Endometrial microvascular endothelial cells (primary cell): ENCODE results near the gene AUTS2. TPM values are rescaled to one million over a fixed set of nuclear protein-coding genes. Genes with fewer than 3 reads are reported as not detected.

ENCODE experiments used
- in situ Hi-C: cut with HindIII; loops from 2 replicates; pipeline ENCODE4 v1.10.0; 2017; ENCODE audit warnings: low sequenced_read_pairs, low pct_unique_long_range_greater_than_20kb; ENCODE audit errors: inconsistent ontology term
- total RNA-seq: library from RNA; depleted of rRNA; stranded (reverse); fragments of >200 nt; gene quantifications from one replicate; pipeline ENCODE4 v1.2.3, GENCODE V29; 2015; ENCODE audit errors: inconsistent ontology term

Gene AUTS2
- total RNA-seq, 1 donor from 2014 or later: 0.09 TPM

DNA sequence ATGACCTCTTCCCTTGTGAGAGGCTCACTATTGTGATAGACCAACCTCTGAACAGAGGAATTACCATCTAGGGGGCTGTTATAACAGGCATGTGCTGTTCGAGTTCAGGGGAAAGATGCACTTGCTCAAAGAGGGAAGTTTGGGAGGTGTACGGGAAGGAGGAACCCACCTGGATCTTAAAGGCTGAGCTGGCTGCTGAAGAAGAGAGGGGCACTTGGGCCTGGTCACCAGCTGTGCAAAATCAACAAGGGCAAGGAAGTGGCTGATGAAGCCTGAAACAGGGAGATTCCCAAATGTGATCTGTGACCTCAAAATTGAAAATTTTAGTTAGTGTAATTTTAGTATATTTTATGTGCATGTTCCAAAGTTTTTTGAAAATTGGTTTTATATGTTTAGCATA, 407.2 kb downstream of the AUTS2 start:
- in situ Hi-C loops: no loop called here

DNA sequence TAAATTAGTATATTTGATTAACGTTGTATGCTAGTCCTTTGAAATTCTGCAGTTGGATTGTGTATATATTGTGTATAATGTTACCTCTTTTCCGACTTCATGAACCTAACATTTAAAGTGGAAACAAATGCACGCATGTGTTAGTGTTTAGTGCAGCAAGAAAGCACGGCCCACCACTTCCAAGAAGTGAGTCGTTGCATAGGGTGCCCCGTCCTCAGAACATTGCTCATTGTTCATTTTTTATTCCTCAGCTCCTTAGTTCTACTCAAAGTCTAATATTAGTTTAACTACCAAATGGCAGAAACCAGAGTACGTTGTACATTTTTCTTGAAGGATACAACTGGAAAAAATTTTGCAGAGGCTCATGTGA, 407.6 kb downstream of the AUTS2 start:
- in situ Hi-C loops: no loop called here

DNA sequence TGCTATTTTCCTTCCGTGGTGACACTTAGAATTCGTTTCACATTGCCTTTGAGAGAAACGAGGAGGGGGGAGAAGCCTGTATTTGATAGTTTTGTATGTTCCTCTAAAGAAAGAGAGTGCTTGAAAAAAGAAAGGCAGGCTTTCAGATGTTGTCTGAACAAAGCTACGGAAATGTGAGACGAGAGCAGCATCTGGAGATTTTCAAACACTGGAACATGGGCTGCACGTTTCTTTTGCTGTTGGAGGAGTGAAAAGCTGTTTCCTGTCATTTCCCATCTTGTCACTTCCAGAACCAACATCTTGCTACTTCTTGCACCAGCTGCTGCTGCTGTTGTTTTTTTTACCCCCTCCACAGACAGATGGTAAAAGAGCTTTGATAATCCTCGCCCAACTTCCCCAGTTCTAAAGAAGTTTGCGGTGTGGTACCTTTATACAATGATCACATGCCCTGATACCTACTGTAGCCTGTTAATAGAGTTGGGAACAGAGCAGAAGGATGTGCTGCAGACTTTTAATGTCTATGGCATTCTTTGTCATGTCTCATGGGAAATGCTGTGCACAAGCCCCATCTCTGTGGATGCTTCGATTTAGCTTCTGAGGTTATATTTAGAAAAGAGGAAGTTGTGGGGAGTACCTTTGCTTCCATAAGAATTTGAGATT, 408.1 kb downstream of the AUTS2 start:
- in situ Hi-C loops: no loop called here

DNA sequence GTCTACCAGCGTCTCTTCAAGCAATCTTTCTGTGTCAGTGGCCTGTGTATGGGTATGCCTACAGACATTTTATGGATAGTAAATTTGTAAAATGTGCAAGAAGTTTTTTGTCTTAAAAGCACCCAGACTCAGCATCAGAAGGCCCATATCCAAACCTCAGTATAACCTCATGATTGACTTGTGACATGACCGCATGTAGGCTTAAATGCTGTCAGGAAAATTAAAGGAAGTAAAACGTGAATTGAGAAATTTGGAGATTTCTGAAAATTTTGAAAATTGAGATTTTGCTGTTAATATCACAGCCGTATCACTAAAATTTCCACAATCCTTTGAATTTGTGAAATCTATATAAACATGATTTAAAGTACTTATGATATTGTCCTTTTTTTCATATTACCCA, 410.2 kb downstream of the AUTS2 start:
- in situ Hi-C loops: no loop called here

DNA sequence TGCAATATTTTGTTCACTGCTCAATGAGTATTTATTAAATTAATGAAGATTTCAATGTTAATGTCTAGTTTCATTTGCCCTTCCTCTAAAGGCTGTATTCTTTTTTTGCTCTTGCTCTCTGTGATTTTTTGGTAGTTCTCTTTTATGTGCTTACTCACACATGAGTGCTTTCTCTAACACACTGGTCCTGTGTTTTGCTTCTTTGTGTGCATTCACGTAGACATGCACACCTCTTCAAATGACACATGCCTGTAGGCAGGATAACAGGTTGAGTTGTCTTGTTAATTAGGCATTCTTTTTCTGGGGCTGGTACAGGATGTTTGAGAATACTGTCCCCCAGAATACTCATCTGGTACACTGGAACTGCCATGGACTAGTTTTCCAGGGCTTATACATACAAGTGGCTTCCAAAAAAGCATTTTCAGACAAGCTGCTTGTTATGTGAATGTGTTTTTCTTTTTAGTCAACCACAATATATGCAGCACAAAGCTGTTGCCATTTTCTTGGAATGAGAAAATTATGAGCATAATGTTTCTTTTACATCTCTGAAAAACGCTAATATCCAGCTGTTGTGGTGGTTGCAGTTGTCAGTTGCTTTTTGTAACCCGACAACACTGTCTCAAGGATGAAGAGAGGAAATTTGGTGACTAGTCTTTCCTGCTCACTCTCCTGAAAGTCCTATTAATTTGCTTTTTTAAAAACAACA, 416.4 kb downstream of the AUTS2 start:
- in situ Hi-C loops: no loop called here

DNA sequence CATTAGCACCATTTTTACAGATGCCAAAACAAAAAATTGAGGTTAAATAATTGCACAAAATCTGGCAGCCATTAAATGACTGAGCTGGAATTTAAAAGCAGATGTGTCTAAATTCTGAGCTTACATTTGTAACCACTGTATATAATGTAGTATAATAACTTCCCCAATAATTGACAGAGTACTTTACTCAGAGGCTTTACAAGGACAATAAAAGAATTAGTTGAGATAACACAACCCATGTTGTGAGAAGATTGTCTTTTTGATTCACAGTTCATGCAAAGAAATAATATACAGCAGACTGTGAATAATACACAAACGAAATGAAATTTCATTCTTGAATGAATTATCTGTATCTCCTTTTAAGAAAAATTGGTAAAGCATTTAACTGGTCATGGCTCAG, 417.1 kb downstream of the AUTS2 start:
- in situ Hi-C loops: no loop called here

DNA sequence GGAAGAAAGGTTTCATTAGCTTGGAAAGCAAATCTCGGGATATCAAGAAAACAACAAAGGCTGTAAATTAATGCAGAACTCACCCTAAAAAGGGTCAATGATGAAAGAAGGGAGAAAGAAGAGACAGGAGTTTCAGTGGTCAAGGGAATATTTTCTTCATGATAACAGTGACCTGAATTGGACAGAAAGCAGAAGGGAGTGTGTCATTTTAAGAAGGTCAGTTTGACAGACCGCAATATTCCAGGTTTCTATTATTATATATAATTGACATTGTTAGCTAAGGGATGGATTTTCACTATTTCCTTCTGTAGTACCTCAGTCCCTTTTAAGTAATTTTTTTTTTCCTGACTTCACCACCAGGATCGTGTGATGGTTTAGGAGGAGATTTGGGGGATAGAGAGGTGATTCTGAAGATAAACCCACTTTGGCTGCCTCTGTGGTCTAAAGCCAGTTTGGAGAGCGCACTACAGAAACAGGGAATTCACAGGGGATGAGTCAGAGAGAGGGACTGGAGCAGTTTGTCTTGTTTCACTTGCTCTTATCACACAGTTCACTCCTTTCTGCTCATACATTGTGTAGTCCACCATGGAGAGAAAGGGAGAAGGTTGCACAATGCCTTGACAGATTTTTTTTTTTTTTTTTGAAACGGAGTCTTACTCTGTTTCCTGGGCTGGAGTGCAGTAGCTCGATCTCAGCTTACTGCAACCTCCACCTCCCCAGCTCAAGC, 417.9 kb downstream of the AUTS2 start:
- in situ Hi-C loops: no loop called here

DNA sequence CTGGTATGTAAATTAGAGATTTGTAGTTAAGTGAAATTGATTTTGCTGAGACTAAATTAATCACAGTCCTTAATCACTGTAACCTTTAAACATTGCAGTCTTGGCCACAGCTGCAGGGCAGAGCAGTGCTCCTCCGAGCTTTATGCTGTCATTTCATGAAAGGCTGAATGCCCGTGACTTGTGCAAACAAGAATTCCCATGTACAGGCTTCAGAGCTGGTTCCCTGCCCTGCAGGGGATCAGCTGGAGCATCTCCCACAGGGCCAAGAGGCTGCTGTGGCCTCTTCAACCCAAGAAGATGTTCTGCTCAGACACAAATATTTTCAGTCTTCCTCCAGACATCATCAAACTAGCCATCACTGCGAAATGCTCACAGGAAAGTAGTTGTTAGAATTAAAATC, 419.1 kb downstream of the AUTS2 start:
- in situ Hi-C loops: no loop called here

DNA sequence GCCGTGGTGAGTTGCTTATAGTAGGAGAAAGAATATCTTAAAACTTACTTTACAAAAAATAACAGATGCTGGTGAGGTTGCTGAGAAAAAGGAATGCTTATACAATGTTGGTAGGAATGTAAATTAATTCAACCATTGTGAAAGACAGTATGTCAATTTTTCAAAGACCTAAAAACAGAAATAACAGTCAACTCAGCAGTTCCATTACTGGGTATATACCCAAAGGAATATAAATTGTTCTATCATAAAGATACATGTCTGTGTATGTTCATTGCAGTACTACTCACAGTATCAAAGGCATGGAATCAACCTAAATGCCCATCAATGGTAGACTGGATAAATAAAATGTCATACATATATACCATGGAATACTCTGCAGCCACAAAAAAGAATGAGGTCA, 420.4 kb downstream of the AUTS2 start:
- in situ Hi-C loops: no loop called here

DNA sequence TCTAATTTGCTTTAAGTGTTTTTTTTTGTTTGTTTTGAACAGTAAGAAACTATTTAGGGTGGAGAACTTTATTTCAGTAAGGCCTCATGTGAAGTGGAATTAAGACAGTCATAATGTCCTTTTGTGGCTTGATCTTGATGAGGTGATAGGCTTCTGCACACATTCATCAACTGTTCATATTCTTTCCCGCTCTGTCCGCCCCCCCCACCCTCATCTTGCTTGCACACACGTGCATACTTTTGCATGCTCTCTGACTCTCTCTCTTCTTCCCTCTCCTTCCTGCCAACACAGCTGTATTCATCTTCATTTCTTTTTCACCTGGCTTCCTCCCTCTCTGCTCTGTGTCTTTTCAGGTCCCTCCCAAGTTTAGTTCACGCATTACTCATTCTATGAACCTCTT, 429.6 kb downstream of the AUTS2 start:
- in situ Hi-C loops: no loop called here

DNA sequence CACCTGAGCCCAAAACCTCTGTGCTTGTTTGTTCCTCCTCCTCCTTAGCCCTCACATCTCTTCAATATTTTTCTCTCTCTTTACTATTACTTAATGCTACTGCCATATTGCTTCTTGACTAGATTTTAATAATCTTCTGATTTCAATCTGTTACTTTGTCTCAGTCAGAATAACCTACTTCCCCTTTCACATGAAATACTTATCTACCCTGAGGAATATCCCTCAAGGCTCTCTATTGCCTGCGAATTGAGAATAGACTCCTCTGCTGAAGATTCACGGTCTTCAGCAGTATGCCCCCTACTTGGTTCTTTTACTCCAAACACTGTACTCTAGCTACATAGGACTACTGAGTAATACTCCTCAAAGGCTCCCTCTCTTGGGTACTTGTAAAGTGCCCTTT, 430.3 kb downstream of the AUTS2 start:
- in situ Hi-C loops: no loop called here

DNA sequence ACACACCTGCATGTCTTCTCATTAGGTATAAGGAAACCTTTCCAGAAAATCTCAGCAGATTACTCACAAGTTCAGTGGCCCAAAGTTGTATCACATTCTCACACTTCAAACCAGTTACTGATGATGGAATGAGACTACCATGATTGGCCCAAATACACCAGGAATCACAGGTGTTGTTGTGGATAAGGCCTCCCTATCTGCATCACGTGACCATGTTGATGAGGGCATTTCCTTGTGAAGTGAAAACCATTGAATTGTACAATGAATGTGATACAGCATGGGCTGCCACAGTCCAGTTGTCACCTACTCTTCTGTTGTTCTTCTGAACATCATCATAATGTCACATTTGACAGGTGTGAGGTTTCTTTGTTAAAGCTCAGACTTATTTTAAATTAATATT, 431.7 kb downstream of the AUTS2 start:
- in situ Hi-C loops: no loop called here

DNA sequence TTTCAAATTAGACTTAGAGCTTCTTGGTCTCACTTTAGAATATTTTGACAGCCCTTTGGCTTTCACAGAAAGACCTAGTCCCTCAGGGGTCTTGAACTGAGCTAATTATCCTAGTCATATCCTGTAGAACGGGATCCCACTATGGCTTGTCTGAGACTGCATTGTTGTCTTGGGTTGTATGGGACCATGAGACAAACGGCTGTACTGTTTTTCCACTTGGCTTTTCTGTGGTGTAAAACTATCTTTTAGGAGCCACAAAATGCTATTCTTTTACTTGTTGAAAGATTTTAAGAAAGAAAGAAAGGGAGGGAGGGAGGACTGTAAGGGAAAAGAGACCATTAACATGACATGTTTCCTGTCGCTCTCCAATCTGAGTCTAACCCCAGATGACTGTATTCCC, 432.5 kb downstream of the AUTS2 start:
- in situ Hi-C loops: no loop called here

DNA sequence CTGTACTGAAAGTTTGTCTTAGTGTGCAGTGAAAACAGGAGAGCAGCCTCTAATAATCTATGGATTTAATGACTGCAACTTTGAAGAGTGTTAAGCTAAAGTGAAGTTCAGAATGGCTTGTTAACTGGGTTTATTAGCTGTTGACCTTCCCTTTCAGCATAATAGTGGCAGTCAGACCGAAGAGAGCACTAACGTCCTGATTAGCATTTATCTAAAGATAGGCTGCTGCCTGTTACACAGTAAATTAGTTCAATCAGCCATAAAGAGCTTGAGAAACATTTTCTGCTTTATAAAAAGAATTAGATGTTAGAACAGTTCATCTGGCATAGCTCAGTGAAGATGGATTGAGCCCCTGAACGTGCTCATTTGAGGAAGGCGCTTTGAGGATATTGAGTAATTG, 433.0 kb downstream of the AUTS2 start:
- in situ Hi-C loops: no loop called here

DNA sequence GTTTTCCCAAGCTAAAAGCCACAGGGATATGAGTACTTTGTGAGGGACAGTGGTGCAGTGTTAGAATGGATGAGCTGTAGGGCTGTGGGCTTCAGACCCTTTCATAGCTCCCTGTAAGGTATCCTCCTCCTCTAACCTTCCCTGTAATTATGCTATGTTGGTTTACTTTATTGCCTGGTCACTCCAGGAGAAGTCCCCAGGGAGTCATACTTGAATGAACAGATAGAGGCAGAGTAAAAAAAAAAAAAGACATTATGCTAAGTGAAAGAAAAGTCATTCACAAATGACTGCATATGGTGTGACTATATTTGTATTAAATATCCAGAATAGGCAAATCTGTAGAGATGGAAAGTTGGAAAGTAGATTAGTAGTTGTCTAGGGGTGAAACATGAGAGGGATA, 434.4 kb downstream of the AUTS2 start:
- in situ Hi-C loops: no loop called here

DNA sequence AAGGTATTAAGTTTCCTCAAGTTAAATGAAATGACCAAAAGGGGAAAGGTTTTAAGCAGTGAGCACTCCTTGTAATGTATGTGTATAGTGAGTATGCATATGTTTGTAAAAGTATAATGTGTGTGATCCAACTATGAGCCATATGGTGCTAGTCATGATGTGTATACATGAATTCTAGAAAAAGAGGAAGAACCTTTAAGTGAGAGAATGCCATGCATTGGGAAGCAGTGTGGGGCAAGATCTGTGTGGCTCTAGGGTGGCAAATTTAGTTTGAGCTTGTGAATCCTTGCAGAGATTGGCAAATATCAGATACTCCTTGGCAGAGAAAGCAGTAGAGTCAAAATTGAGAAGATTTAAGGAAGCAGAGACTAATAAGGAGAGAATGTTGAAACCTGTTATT, 435.0 kb downstream of the AUTS2 start:
- in situ Hi-C loops: no loop called here

DNA sequence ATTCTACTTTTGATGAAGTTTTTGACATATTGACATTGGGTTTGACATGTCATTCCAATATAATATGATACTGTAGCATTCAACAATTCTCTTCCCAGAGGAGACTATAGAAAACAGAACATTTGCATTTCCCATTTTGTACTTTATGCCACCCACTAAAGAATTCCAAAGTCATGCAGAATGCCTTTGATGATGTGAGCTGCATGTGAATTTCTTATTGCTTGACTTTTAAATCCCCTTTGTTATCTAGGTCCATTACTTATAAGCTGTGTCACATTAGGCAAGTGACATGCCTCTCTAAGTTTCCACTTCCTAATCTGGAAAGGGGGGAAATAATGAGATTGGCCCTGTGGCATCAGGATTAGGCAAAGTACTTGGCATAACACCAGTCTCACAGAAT, 436.7 kb downstream of the AUTS2 start:
- in situ Hi-C loops: no loop called here

DNA sequence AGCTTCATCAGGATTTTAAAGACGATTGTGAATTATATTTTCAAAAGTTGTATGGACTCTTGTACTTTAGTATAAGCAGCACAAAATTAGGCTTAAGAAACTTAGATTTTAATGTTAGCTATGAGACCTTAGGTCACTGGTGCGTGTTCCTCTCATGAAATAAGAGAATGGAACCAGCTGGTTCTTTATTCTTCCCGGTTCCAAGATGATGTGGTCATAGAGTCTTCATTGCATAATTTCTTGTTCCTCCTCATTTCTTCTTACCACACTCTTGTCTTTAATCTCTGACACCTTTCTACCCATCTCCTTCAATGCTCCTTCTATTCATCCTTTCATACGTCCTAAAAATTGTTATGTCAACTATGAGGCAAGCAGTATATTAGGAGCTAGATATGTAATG, 437.2 kb downstream of the AUTS2 start:
- in situ Hi-C loops: no loop called here

DNA sequence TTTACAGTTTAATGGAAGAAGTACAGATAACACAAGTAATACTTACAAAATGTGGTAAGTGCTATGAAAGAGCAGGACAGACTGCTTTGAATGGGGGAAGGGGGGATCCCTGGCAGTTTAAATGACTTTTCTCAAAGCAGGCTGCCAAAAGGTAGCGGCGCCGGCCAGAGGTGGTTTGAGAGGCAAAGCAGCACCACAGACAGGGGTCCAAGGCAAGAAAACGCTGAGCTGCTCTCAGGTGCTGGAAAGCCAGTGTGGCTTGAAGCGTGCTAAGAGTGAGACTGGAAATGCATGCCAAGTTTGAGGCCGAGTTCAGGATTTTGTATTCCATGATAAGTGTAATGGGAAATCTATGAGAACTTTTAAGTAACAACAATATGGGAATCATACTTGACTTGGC, 437.7 kb downstream of the AUTS2 start:
- in situ Hi-C loops: no loop called here

DNA sequence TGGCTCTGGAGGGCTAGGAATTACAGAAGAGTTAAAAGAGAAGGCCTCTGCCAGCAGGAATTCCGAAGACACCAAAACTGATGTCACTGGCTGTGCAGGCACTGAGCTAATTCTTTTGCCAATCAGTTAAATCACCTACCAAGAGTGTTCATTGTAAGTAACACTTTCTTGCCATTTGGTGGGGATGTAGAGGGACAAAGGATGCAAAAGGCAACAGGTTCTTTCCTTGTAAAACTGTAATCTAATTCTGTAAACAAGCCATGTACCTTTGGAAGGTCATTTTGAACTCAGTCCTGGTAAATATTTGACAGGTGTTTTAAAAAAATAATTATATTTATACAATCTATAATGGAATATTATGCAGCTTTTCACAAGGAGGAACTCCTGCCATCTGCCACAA, 438.4 kb downstream of the AUTS2 start:
- in situ Hi-C loops: no loop called here
